Measurements from ENCODE around the gene ZNF112.

The ZNF112 gene

GRCh38 chr19:44280916-44281315 lies 75.6 kb downstream of the ZNF112 start:
- DNase-seq, result no peak

- DNase-seq, result no peak
Observed at GRCh38 chr19:44278181-44278690, 78.2 kb downstream of the ZNF112 start.

- DNase-seq, result no peak
Observed at GRCh38 chr19:44277331-44277730, 79.1 kb downstream of the ZNF112 start.

All from fibroblast of skin of scalp (primary cell).